Liver (tissue), 9 donors: ENCODE results near the gene HIF3A. TPM values are rescaled to one million over a fixed set of nuclear protein-coding genes. Genes with fewer than 3 reads are reported as not detected.

Source experiments
- DNase-seq: peaks from one replicate; pipeline ENCODE4 v3.0.0-alpha.2; 2017; ENCODE audit warnings: low spot score
- H3K27ac ChIP-seq, 2 donors: one replicate each; pipeline ENCODE4 v1.7.0; 2013; ENCODE audit warnings: inconsistent platforms in 2 of 2, low read length in 2 of 2, control low read depth in 1 of 2, low read depth in 1 of 2, mild to moderate bottlenecking in 1 of 2
- H3K27me3 ChIP-seq, 4 donors: one replicate each; pipeline versions ENCODE4 v1.6.1 to v1.7.0; 2013; ENCODE audit warnings: low read length in 3 of 4, inconsistent platforms in 1 of 4, mild to moderate bottlenecking in 1 of 4, moderate library complexity in 1 of 4; ENCODE audit not compliant: control insufficient read depth in 4 of 4, insufficient read depth in 4 of 4
- H3K36me3 ChIP-seq, 4 donors: one replicate each; pipeline versions ENCODE4 v1.6.1 to v1.7.0; 2013; ENCODE audit warnings: low read length in 3 of 4, mild to moderate bottlenecking in 3 of 4, low read depth in 1 of 4, moderate library complexity in 1 of 4; ENCODE audit not compliant: control insufficient read depth in 4 of 4, insufficient read depth in 3 of 4
- H3K4me1 ChIP-seq, 4 donors: one replicate each; pipeline versions ENCODE4 v1.6.1 to v1.7.0; 2013; ENCODE audit warnings: low read length in 3 of 4, mild to moderate bottlenecking in 3 of 4, moderate library complexity in 1 of 4; ENCODE audit not compliant: control insufficient read depth in 4 of 4, insufficient read depth in 4 of 4
- H3K4me3 ChIP-seq, 3 donors: one replicate each; pipeline versions ENCODE4 v1.6.1 to v1.7.0; 2013; ENCODE audit warnings: low read length in 3 of 3, control low read depth in 1 of 3, low read depth in 1 of 3, mild to moderate bottlenecking in 1 of 3
- H3K9ac ChIP-seq, 2 donors: one replicate each; pipeline ENCODE4 v1.7.0; 2013; ENCODE audit warnings: low read length in 2 of 2, mild to moderate bottlenecking in 2 of 2, moderate library complexity in 2 of 2, control low read depth in 1 of 2, low read depth in 1 of 2
- H3K9me3 ChIP-seq, 4 donors: one replicate each; pipeline versions ENCODE4 v1.6.1 to v1.7.0; 2013; ENCODE audit warnings: low read length in 3 of 4; ENCODE audit not compliant: control insufficient read depth in 4 of 4
- EGR1 ChIP-seq, 2 donors: IDR thresholded peaks; 2 replicates each; pipeline ENCODE4 v1.6.1; 2016 to 2018; ENCODE audit warnings: antibody characterized with exemption in 2 of 2, low read depth in 2 of 2
- FOXA1 ChIP-seq: IDR thresholded peaks from 2 replicates; pipeline ENCODE4 v1.6.1; 2016; ENCODE audit warnings: antibody characterized with exemption
- FOXA2 ChIP-seq: IDR thresholded peaks from 2 replicates; pipeline ENCODE4 v1.6.1; 2016; ENCODE audit warnings: antibody characterized with exemption
- GABPA ChIP-seq, 2 donors: IDR thresholded peaks in 1 of 2; conservative IDR thresholded peaks in 1 of 2; 2 replicates each; pipeline ENCODE4 v1.6.1; 2016; ENCODE audit warnings: antibody characterized with exemption in 2 of 2, mild to moderate bottlenecking in 1 of 2, moderate library complexity in 1 of 2
- HNF4A ChIP-seq, 2 donors: conservative IDR thresholded peaks; 2 replicates each; pipeline ENCODE4 v1.6.1; 2016; ENCODE audit warnings: antibody characterized with exemption in 2 of 2, mild to moderate bottlenecking in 2 of 2
- HNF4G ChIP-seq: IDR thresholded peaks from 2 replicates; pipeline ENCODE4 v1.6.1; 2016; ENCODE audit warnings: antibody characterized with exemption
- RAD21 ChIP-seq, 2 donors: IDR thresholded peaks; 2 replicates each; pipeline ENCODE4 v1.6.1; 2016; ENCODE audit warnings: antibody characterized with exemption in 2 of 2, mild to moderate bottlenecking in 2 of 2
- RXRA ChIP-seq, 2 donors: IDR thresholded peaks; 2 replicates each; pipeline ENCODE4 v1.6.1; 2017 to 2018; ENCODE audit warnings: antibody characterized with exemption in 2 of 2, mild to moderate bottlenecking in 1 of 2
- SP1 ChIP-seq: IDR thresholded peaks from 2 replicates; pipeline ENCODE4 v1.6.1; 2018; ENCODE audit warnings: antibody characterized with exemption, mild to moderate bottlenecking
- TAF1 ChIP-seq: conservative IDR thresholded peaks from 2 replicates; pipeline ENCODE4 v1.6.1; 2016; ENCODE audit warnings: antibody characterized with exemption, mild to moderate bottlenecking
- YY1 ChIP-seq: IDR thresholded peaks from 2 replicates; pipeline ENCODE4 v1.6.1; 2016; ENCODE audit warnings: antibody characterized with exemption, mild to moderate bottlenecking
- WGBS: extraction: QIAGEN DNeasy Blood & Tissue Kit; methylation state at CpG from one replicate; pipeline ENCODE4 v1.1.7; 2013; 5-methylcytosine and 5-hydroxymethylcytosine counted together
- polyA plus RNA-seq, 2 donors: library from polyadenylated mRNA; stranded (reverse) in 1 of 2; unstranded in 1 of 2; fragments of 200-250 nt in 1 of 2; fragments of >200 nt in 1 of 2; fragmentation: Nextera tagmentation in 1 of 2; extraction: Ambion mirVana in 1 of 2; gene quantifications; one replicate each; pipeline versions ENCODE4 v1.2.1 to v1.2.3, GENCODE V29; 2013 to 2015
- total RNA-seq, 2 donors: library from RNA; depleted of rRNA; stranded (reverse); fragments of >200 nt; gene quantifications; one replicate each; pipeline ENCODE4 v1.2.3, GENCODE V29; 2014
- TF ChIP-seq, protein P1 (sequence below): IDR thresholded peaks from 2 replicates; pipeline ENCODE4 v1.6.1; 2016; ENCODE audit warnings: antibody characterized with exemption, mild to moderate bottlenecking
- TF ChIP-seq, protein P2 (sequence below): IDR thresholded peaks from 2 replicates; pipeline ENCODE4 v1.6.1; 2016; ENCODE audit warnings: antibody characterized with exemption
- TF ChIP-seq, protein P3 (sequence below): IDR thresholded peaks from 2 replicates; pipeline ENCODE4 v1.6.1; 2016; ENCODE audit warnings: antibody characterized with exemption
- donor health status: healthy.
- donor health status: healthy.
- donor health status: healthy.
- donor health status: healthy.
- donor health status: healthy.

HIF3A gene
- total and polyA plus RNA-seq, 4 donors, result 2.2 to 20.5 (median 6.8) TPM

DNA sequence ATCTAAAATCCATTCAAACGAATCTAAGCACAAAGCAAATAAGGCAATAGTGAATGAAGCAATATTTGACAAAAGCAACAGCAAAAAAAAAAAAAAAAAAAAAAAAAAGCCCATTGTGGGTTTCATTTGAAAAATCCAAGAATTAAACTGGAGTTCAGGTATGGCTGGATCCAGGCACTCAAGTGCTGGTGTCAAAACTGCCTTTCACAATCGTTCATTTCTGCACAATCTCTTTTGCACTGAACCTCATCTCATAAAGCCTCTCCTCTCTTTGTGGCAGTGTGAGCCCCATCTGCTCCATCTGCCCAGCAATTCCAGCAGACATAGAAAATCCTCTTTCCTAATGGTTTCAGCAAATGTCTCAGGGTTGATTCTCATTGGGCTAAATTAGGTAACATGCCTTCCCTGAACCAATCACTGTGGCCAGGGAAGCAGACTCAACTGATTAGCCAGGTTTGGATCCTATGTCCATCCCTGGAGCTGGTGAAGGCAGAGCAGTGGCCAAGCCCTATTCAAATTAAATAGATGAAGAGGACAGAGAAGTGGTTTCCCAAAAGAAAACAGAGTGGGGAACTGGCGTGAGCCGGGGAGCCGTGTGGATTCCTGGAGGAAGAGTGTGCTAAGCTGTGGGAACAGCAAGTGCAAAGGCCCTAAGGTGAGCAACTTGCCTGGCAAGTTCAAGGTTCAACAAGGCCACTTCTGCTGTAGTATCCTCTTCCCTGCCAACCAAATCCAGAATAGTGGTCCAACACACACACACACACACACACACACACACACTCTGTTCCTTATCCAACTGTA, 1.2 kb upstream of the HIF3A start:
- Histone ChIP-seq H3K9ac (no peak overlapping the region), H3K4me1 (peaks cover 0 to 28% (median 12%) of the 10 kb centered on the region in 4 donors), H3K36me3 (no peaks in the 10 kb centered on the region), H3K27ac (no peak overlapping the region), H3K27me3 (no peaks in the 10 kb centered on the region), H3K4me3 (no peak overlapping the region), H3K9me3 (no peaks in the 10 kb centered on the region)
- TF ChIP-seq YY1, result no peak
- TF ChIP-seq EGR1 (IDR thresholded peaks at IDR 0.05; ENCODE audit: low read depth in 2 of 2), result no peak
- 53% methylated on average over 5 of the region's 5 CpGs for WGBS
- no peak for DNase-seq

DNA sequence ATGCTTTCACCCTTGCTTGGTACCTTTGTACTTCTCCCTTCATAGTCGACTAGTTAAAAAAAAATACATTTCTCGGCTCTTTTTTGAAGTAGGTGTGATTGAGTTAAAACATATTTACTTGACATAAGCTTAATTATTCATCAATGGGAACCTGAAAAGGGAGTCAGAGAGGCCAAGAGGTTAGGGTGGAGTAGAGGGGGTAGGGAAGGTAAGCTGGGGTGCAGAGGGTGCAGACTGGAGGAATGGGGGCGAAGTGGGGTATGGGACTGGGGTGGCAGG, 701 bp upstream of the HIF3A start:
- H3K4me1 ChIP-seq, result peaks cover 0 to 33% (median 14%) of the 10 kb centered on the region in 4 donors
- H3K9me3 ChIP-seq, result no peaks in the 10 kb centered on the region
- H3K9ac ChIP-seq, result no peak overlapping the region
- no peaks in the 10 kb centered on the region for H3K27me3 ChIP-seq
- no peak overlapping the region for H3K27ac ChIP-seq
- no peak for DNase-seq
- no peaks in the 10 kb centered on the region for H3K36me3 ChIP-seq
- TF ChIP-seq EGR1 (IDR thresholded peaks at IDR 0.05; ENCODE audit: low read depth in 2 of 2) (no peak), RAD21 (IDR thresholded peaks at IDR 0.05) (no peak), RXRA (IDR thresholded peaks at IDR 0.05) (no peak), SP1 (no peak), HNF4G (no peak), HNF4A (conservative IDR thresholded peaks at IDR 0.05) (no peak), GABPA (IDR thresholded peaks at IDR 0.05 in 1 of 2, conservative IDR thresholded peaks at IDR 0.05 in 1 of 2) (no peak)
- TF ChIP-seq, protein P1, sequence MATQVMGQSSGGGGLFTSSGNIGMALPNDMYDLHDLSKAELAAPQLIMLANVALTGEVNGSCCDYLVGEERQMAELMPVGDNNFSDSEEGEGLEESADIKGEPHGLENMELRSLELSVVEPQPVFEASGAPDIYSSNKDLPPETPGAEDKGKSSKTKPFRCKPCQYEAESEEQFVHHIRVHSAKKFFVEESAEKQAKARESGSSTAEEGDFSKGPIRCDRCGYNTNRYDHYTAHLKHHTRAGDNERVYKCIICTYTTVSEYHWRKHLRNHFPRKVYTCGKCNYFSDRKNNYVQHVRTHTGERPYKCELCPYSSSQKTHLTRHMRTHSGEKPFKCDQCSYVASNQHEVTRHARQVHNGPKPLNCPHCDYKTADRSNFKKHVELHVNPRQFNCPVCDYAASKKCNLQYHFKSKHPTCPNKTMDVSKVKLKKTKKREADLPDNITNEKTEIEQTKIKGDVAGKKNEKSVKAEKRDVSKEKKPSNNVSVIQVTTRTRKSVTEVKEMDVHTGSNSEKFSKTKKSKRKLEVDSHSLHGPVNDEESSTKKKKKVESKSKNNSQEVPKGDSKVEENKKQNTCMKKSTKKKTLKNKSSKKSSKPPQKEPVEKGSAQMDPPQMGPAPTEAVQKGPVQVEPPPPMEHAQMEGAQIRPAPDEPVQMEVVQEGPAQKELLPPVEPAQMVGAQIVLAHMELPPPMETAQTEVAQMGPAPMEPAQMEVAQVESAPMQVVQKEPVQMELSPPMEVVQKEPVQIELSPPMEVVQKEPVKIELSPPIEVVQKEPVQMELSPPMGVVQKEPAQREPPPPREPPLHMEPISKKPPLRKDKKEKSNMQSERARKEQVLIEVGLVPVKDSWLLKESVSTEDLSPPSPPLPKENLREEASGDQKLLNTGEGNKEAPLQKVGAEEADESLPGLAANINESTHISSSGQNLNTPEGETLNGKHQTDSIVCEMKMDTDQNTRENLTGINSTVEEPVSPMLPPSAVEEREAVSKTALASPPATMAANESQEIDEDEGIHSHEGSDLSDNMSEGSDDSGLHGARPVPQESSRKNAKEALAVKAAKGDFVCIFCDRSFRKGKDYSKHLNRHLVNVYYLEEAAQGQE, result no peak
- TF ChIP-seq, protein P2, sequence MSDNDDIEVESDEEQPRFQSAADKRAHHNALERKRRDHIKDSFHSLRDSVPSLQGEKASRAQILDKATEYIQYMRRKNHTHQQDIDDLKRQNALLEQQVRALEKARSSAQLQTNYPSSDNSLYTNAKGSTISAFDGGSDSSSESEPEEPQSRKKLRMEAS, result no peak
- H3K4me3 ChIP-seq, result no peak overlapping the region
- 53% methylated on average over 3 of the region's 3 CpGs for WGBS

DNA sequence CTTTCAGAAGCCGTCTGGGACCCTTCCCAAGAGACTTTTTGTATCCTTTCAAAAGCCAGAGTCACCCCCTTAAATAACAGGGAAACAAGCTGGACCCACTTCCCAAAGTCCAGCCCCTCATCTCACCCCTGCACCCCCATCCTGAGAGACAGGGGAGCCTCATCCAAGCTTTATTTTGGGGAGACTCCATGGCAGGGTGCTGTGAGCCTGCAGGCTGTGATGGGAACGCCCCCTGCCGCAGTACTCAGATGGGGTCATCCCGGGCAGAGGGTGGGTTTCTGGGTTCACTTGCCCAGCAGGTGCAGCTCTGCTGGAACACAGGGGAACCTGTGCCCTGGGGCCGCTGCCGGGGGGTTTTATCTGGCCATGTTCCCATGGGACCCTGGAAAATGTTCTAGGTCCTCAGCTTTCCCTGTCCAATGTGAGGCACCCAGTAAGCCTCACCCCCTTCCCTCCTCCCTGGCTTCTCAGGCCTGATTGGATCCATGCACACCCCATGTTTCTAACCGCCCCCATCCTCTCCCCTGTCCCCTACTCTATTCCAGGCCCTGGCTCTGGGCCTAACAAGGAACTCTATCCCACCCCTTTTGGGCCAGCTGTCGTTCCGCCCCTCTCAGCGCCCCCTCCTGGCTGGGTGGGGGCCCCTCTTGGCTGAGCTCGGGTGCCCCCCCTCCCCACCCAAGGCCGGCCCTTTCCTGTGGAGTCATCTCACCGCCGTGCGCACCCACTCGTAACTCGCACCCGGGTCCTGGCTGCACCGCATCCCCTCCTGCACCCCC, 1.0 kb downstream of the HIF3A start:
- DNase-seq, result no peak
- Histone ChIP-seq H3K4me3 (peak overlapping the region in 1 of 3 donors; percentile 1), H3K27ac (no peak overlapping the region), H3K4me1 (peaks cover 0 to 33% (median 14%) of the 10 kb centered on the region in 4 donors), H3K9me3 (no peaks in the 10 kb centered on the region), H3K27me3 (no peaks in the 10 kb centered on the region), H3K36me3 (no peaks in the 10 kb centered on the region), H3K9ac (no peak overlapping the region)
- TF ChIP-seq FOXA1 (no peak), RAD21 (IDR thresholded peaks at IDR 0.05) (no peak), YY1 (no peak), HNF4G (no peak), HNF4A (conservative IDR thresholded peaks at IDR 0.05) (no peak), GABPA (IDR thresholded peaks at IDR 0.05 in 1 of 2, conservative IDR thresholded peaks at IDR 0.05 in 1 of 2) (no peak), FOXA2 (no peak), SP1 (no peak), TAF1 (no peak)
- TF ChIP-seq, protein P3, sequence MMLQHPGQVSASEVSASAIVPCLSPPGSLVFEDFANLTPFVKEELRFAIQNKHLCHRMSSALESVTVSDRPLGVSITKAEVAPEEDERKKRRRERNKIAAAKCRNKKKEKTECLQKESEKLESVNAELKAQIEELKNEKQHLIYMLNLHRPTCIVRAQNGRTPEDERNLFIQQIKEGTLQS, result no peak
- TF ChIP-seq, protein P1, result no peak
- TF ChIP-seq, protein P2, result no peak
- WGBS, result 68% methylated on average over 18 of the region's 19 CpGs
